GM08714 (cell line): ENCODE measurements around the gene SLC27A1.
A peak's percentile ranks its signal among the peaks of the same experiment; 100 is the strongest.
"Not testable (repeated sequence)": the region's sequence is repeated elsewhere in the genome, so short reads cannot be mapped to it uniquely, and the experiment has no call there.

Source experiments
- H3K4me3 ChIP-seq: fragments of 200-500 bp; sonication (Bioruptor generic); 2 replicates; pipeline ENCODE4 v1.5.1; 2014; ENCODE audit warnings: mild to moderate bottlenecking, low read length, inconsistent platforms
- ZNF274 ChIP-seq: IDR thresholded peaks from 2 replicates; pipeline ENCODE4 v1.6.1; 2012; ENCODE audit warnings: mild to moderate bottlenecking, low read depth, low read length

Gene SLC27A1

GRCh38 chr19:17539238-17540117 is 69.2 kb downstream of the SLC27A1 start:
- no peak overlapping the region; the same call in 1 of the 2 replicates for H3K4me3 ChIP-seq
- TF ChIP-seq ZNF274, result no peak

- TF ChIP-seq ZNF274, result no peak
- H3K4me3 ChIP-seq, result no peak overlapping the region
Measured at GRCh38 chr19:17540174-17540573, 69.8 kb downstream of the SLC27A1 start.

- no peak overlapping the region for H3K4me3 ChIP-seq
- TF ChIP-seq ZNF274, result no peak
Measured at GRCh38 chr19:17541184-17541759, 70.9 kb downstream of the SLC27A1 start.

- TF ChIP-seq ZNF274, result no peak
- H3K4me3 ChIP-seq, result no peak overlapping the region
Measured at GRCh38 chr19:17542042-17542441, 71.7 kb downstream of the SLC27A1 start.

- TF ChIP-seq ZNF274, result no peak
- H3K4me3 ChIP-seq, result no peak overlapping the region
Measured at GRCh38 chr19:17542793-17543582, 72.7 kb downstream of the SLC27A1 start.

GRCh38 chr19:17543986-17544385 is 73.7 kb downstream of the SLC27A1 start:
- TF ChIP-seq ZNF274, result no peak
- H3K4me3 ChIP-seq, result no peak overlapping the region

GRCh38 chr19:17544418-17544817 is 74.1 kb downstream of the SLC27A1 start:
- TF ChIP-seq ZNF274, result no peak
- no peak overlapping the region for H3K4me3 ChIP-seq

- TF ChIP-seq ZNF274, result no peak
- H3K4me3 ChIP-seq, result no peak overlapping the region
Measured at GRCh38 chr19:17548145-17548544, 77.8 kb downstream of the SLC27A1 start.

GRCh38 chr19:17549085-17549740 is 78.9 kb downstream of the SLC27A1 start:
- no peak overlapping the region for H3K4me3 ChIP-seq
- no peak for TF ChIP-seq ZNF274

- H3K4me3 ChIP-seq, result no peak overlapping the region
- no peak for TF ChIP-seq ZNF274
Measured at GRCh38 chr19:17550076-17550667, 79.8 kb downstream of the SLC27A1 start.

GRCh38 chr19:17552735-17553134 is 82.4 kb downstream of the SLC27A1 start:
- H3K4me3 ChIP-seq, result not testable (repeated sequence)

GRCh38 chr19:17553256-17553655 is 82.9 kb downstream of the SLC27A1 start:
- no peak overlapping the region for H3K4me3 ChIP-seq
- TF ChIP-seq ZNF274, result no peak

GRCh38 chr19:17554968-17555479 is 84.7 kb downstream of the SLC27A1 start:
- peak overlapping the region; percentile 54; the same call in 1 of the 2 replicates for H3K4me3 ChIP-seq
- no peak for TF ChIP-seq ZNF274
